T-helper 2 cell treated with Interferon-gamma antibody and Interleukin-4, amounts not matched to agents 5 μg/mL and 100 μg/mL, for 36 hours (primary cell): Measurements from ENCODE around the gene RBFOX2.

ENCODE experiments used
- DNase-seq: peaks from one replicate; pipeline ENCODE4 v3.0.0; 2021; ENCODE audit warnings: low spot score
- H3K27ac Mint-ChIP-seq: one replicate; pipeline ENCODE4 v1.8.0; 2021; ENCODE audit warnings: mild to moderate bottlenecking, mixed read lengths
- H3K27me3 Mint-ChIP-seq: one replicate; pipeline ENCODE4 v1.8.0; 2021; ENCODE audit warnings: low read depth, mixed read lengths
- H3K36me3 Mint-ChIP-seq: one replicate; pipeline ENCODE4 v1.8.0; 2021; ENCODE audit warnings: low read depth, mixed read lengths
- H3K4me1 Mint-ChIP-seq: one replicate; pipeline ENCODE4 v1.8.0; 2021; ENCODE audit warnings: low read depth, mixed read lengths
- H3K4me3 Mint-ChIP-seq: one replicate; pipeline ENCODE4 v1.8.0; 2022; ENCODE audit warnings: mild to moderate bottlenecking, moderate library complexity, mixed read lengths
- H3K9me3 Mint-ChIP-seq: one replicate; pipeline ENCODE4 v1.8.0; 2021; ENCODE audit warnings: mixed read lengths

The RBFOX2 gene

DNA sequence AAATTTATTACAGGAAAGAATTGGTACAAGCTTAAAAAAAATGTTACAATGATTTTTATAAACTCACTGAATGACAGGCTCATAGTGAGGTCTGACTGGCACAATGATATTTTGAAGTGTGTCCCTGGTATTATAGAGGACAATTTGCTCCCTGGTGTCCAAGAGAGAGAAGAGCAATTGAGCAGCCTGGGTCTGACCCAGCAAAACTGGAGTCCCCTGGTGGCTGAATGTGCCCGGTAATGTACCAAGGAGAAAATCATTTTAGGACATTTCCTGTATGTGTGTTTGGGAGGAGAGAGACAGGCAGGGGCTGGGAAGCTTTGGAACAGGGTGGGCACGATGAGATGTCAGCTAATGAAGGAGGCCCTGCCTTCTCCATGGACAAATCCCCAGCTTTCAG, 185.7 kb downstream of the RBFOX2 start:
- no peak for DNase-seq
- no peaks in the 10 kb centered on the region for H3K9me3 Mint-ChIP-seq
- no peaks in the 10 kb centered on the region for H3K4me1 Mint-ChIP-seq
- H3K4me3 Mint-ChIP-seq = no peak overlapping the region
- H3K27me3 Mint-ChIP-seq = peaks cover 33% of the 10 kb centered on the region
- H3K27ac Mint-ChIP-seq = no peak overlapping the region
- no peaks in the 10 kb centered on the region for H3K36me3 Mint-ChIP-seq

DNA sequence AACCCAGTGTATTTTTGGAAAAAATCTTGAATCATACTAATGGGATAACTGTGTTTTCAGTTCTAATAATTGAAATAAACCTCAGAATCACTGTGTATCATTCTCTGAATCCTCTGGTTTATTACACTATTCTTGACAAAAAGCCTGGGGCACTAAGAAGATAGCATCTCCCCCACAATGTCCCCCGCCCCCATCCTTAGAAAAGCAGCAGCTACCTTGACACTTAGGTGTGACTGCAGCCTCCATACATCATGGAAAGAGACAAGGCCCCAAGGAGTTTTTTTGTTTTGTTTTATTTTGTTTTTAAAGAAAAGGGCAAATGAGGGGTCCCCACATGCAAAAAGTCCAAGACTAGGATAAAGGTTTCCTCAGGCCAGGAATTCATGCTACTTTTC, 186.1 kb downstream of the RBFOX2 start:
- Mint-ChIP-seq H3K4me3 (no peak overlapping the region), H3K36me3 (no peaks in the 10 kb centered on the region), H3K4me1 (no peaks in the 10 kb centered on the region), H3K27ac (no peak overlapping the region), H3K9me3 (no peaks in the 10 kb centered on the region), H3K27me3 (peaks cover 33% of the 10 kb centered on the region)
- DNase-seq = no peak

DNA sequence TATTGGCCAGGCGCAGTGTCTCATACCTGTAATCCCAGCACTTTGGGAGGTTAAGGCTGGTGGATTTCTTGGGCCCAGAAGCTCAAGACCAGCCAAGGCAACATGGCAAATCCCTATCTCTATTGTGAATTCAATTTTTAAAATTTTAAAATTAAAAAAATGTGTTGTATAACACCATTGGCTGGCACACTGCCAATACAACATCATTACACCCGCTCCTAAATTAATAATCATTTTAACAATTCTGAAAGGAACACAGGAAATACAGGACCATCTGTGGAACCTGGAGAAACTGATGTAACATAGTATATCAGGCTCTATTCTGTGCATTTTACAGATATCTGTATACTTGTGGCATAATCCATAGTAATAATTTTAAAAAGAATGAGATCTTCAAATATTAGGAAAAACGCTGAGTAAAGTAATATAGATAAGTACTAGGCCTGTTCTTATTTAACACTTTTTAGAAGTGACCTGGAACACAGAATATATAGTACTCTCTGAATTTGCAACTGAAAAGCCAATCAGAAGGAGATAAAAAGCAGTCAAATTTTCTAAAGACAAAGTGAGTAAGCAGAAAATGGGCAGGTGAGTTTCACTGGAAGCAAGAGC, 186.6 kb downstream of the RBFOX2 start:
- Mint-ChIP-seq H3K27me3 (peaks cover 33% of the 10 kb centered on the region), H3K4me3 (no peak overlapping the region)

DNA sequence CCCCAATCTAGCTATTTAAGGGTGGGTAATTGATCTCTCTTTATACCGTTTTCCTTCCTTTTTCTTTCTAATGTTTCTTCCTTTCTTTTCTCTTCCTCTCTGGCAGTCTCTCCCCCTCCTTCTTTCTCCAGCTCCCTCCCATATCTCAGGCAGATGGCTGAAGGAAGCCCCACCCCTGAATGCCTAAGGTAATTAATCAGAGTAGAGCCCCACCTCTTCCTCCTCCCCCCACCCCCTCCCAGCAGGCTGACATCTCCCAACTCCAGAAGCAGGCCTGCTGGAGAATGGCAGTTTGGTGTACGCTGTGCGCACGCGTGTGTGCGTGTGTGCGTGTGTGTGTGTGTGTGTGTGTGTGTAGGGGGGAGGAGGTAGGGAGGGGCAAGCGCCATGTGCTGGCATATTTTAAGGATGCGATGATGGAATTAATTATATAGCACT, 188.3 kb downstream of the RBFOX2 start:
- peaks cover 32% of the 10 kb centered on the region for H3K27me3 Mint-ChIP-seq
- H3K4me1 Mint-ChIP-seq = no peaks in the 10 kb centered on the region
- no peak for DNase-seq
- no peaks in the 10 kb centered on the region for H3K36me3 Mint-ChIP-seq
- H3K27ac Mint-ChIP-seq = no peak overlapping the region
- H3K9me3 Mint-ChIP-seq = no peaks in the 10 kb centered on the region
- no peak overlapping the region for H3K4me3 Mint-ChIP-seq

More for the DNA sequence above, 186.6 kb downstream of the RBFOX2 start:
- H3K4me1 Mint-ChIP-seq = no peaks in the 10 kb centered on the region
- H3K36me3 Mint-ChIP-seq = no peaks in the 10 kb centered on the region
- H3K9me3 Mint-ChIP-seq = no peaks in the 10 kb centered on the region
- no peak overlapping the region for H3K27ac Mint-ChIP-seq
- no peak for DNase-seq

DNA sequence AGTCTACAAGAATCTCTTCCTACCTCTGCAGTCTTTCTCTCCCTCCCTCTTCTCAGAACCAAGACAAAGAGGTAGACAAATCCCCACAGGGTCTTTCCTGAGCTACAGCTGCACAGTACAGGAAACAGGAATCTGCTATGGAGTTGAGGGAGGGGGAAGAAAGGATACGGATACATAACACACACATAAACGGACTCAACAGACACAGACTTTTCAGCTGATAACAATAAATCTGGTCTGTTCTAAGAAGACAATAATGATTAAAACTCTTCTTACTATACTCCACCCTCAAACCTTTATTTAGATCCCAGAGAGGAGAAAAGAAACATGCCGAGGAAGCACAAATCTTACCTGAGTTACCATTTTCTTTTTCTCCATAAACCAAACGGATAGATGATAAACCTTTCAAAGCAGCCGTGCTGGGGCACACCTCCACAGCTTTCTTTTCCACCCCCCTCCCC, 188.8 kb downstream of the RBFOX2 start:
- Mint-ChIP-seq H3K4me1 (no peaks in the 10 kb centered on the region), H3K9me3 (no peaks in the 10 kb centered on the region), H3K36me3 (no peaks in the 10 kb centered on the region), H3K27ac (no peak overlapping the region), H3K27me3 (peaks cover 29% of the 10 kb centered on the region), H3K4me3 (no peak overlapping the region)
- DNase-seq = no peak

DNA sequence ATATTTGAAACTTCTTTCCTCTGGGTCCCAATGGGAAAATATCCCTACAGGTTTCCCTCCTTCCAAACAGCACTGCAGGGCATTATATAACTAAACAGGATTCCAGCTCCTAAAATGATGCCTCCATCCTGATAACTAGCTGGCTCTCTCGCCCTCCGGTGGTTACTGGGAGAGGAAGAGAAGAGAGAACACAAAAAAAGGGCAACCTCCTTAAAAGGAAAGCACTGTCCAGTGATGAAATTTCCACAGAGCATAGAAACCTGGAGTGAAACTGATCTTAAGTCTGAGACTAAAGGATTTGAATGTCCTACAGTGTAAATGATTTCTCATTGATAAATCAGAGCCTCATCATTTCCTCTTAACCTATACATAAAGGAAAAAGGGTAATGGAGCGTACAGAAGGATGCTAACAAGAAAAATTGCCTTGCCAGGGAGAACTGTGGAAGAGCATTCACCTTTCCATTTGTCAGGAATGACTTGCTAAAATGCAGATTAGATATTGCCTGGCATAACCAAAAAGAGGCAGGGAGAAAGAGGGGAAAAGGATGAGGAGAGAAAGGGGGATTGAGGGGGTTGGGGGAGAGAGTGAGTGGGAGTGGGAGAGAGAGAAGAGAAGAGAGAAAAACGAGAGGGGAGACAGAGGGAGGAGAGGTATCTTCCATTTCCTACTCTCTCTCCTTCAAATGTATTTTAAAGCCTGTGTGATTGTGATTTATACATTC, 189.6 kb downstream of the RBFOX2 start:
- Mint-ChIP-seq H3K36me3 (no peaks in the 10 kb centered on the region), H3K4me1 (no peaks in the 10 kb centered on the region), H3K27ac (no peak overlapping the region), H3K27me3 (peaks cover 28% of the 10 kb centered on the region), H3K4me3 (no peak overlapping the region), H3K9me3 (no peaks in the 10 kb centered on the region)
- no peak for DNase-seq

DNA sequence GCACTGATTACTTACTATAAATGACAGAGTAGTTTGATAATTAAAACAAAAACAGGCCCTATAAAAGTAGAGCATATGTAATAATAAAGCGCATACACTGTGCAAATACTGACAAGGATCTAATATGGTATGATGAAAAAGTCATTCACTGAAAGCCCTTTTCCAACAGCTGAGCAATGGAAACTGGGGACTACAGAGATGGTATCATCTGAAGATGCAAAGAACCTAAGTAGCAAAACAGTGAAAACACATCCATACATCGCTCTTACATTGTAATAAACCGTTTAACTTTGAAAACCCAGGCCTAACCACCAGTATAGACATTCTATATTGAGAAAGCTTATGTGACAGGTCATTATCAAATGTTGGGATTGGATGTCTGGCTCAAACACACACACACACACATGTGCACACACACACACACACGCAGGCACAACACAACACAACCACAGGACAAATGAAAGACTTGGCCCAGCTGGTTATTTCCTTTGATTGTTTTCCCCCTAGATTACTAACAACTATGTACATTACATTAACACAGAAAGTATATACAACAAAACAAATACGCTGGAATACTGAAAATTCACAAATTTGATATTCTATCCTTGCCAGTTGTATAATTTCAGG, 191.4 kb downstream of the RBFOX2 start:
- H3K27ac Mint-ChIP-seq = no peak overlapping the region
- no peak for DNase-seq
- H3K9me3 Mint-ChIP-seq = no peaks in the 10 kb centered on the region
- no peaks in the 10 kb centered on the region for H3K36me3 Mint-ChIP-seq
- H3K27me3 Mint-ChIP-seq = peaks cover 26% of the 10 kb centered on the region
- H3K4me3 Mint-ChIP-seq = no peak overlapping the region
- H3K4me1 Mint-ChIP-seq = no peaks in the 10 kb centered on the region

DNA sequence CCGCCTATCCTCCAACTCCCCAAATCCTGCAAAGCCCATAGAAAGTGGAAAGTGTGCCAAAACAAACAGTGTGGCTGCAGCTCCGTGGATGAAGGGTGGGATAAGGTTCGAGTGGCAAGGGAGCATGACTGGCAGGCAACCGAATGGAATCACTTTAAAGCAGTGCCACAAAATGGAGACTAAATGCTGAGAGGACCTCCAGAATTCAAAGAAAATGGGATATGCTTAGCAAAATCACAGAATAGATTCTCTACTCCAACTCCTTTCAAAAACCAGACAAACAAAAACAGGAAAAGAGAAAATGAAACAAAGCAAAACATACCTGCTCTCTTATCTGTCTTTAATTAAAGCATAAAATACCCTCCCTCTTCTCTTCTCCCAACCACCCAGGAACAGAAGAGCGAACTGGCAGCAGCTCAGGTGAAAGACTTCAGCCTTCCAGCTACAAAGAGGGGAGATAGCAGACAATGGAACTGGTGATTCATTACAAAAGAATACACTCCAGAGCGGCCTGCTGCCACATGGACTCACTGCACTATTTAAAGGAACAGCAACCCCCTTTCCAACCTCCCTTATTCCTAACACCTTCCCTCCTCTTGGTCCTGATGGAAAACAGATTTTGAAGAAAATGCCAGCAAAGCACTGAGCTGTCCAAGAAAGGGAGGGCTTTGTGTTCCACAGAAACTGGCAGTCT, 192.5 kb downstream of the RBFOX2 start:
- Mint-ChIP-seq H3K9me3 (no peaks in the 10 kb centered on the region), H3K4me1 (no peaks in the 10 kb centered on the region), H3K27ac (no peak overlapping the region), H3K36me3 (no peaks in the 10 kb centered on the region), H3K4me3 (peak overlapping the region; percentile 5), H3K27me3 (peaks cover 26% of the 10 kb centered on the region)
- DNase-seq = no peak

DNA sequence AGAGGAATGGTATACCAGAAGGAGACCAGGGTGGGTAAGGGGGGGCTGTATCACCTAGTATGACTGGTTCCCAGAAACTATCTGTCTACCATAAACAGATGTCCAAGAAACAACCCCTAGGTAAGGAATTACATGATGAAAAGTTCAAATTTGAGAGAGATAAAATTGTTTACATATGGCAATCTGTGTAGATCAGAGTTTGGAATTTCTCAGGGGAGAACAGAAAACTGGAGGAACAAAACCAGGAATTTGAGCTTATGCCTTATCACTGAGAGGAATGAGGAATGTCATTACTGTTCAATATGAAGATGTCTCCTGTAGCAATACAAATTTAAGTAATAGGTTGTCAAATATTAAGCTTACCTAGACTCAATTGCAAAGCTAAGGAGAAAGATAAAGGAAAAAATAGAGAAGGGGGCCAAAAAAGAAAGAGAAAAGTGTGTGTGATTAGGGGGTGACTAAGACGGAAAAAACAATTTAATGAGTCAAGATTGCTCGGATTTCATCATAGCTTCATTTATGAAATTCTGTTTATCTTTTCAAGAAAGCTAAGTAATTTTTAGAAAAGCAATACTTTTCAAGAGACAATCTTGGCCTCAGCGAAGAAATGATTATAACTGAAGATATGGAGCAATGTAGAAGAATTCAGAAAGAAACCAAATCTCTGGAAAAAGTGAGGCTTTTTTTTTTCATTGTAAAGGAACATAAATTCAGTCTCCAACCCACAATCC, 193.2 kb downstream of the RBFOX2 start:
- H3K4me3 Mint-ChIP-seq = no peak overlapping the region

DNA sequence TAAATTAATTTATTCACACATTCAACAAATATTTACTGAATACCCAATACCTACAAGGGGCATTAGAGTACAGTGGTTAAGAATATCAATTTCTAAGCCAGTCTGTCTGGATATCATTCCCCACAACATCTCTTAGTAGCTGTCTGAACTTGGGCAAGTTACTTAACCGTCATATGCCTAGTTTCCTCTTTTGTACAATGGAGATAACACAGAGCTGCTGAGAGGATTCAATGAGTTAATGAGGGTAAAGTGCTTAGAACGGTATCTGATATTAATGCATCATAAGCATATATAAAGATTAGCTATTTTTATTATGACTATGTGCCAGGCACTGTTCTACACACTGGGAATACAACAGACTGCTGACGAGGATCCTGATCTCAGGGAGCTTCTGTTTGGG, 194.6 kb downstream of the RBFOX2 start:
- Mint-ChIP-seq H3K27me3 (peaks cover 16% of the 10 kb centered on the region), H3K9me3 (no peaks in the 10 kb centered on the region), H3K36me3 (no peaks in the 10 kb centered on the region), H3K4me1 (no peaks in the 10 kb centered on the region), H3K4me3 (no peak overlapping the region), H3K27ac (no peak overlapping the region)
- DNase-seq = no peak

More for the DNA sequence above, 193.2 kb downstream of the RBFOX2 start:
- H3K9me3 Mint-ChIP-seq = no peaks in the 10 kb centered on the region
- DNase-seq = no peak
- H3K4me1 Mint-ChIP-seq = no peaks in the 10 kb centered on the region
- peaks cover 24% of the 10 kb centered on the region for H3K27me3 Mint-ChIP-seq
- no peaks in the 10 kb centered on the region for H3K36me3 Mint-ChIP-seq
- no peak overlapping the region for H3K27ac Mint-ChIP-seq

DNA sequence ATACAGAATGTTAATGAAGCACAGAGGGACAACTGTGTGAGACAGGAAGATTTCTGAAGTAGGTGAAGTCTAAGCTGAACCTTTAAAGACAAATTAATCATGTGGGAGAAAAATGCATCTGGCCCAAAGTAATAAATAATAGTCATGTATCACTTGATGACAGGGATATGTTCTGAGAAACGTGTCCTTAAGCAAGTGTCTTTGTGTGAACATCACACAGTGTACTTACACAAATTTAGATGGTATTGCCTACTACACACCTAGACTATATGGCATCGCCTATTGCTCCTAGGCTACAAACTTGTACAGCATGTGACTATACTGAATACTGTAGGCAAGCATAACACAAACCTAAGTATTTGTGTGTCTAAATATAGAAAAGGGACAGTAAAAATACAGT, 198.3 kb downstream of the RBFOX2 start:
- Mint-ChIP-seq H3K4me1 (no peaks in the 10 kb centered on the region), H3K27me3 (peaks cover 12% of the 10 kb centered on the region), H3K4me3 (no peak overlapping the region), H3K9me3 (no peaks in the 10 kb centered on the region), H3K27ac (no peak overlapping the region), H3K36me3 (no peaks in the 10 kb centered on the region)
- no peak for DNase-seq

DNA sequence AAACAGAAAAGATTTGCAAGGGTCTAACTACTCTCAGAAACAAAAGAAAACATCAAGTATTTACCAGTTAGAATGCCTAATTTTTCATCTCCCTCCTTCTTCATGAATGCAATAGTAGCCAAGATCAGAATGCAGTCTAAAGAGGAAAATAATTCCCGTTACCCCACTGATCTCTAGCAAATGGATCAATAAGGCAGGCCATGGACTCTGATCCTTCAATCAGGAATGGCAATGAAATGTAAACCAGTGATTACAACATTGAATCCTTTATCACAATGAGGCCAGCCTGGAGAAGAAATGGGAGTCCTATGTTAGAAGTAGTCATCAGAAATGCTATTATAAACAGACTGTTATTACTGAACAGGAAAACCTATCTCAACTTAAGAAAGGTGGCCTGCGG, 204.4 kb downstream of the RBFOX2 start:
- no peak for DNase-seq
- Mint-ChIP-seq H3K9me3 (no peaks in the 10 kb centered on the region), H3K4me1 (peaks cover 8% of the 10 kb centered on the region), H3K4me3 (no peak overlapping the region), H3K36me3 (no peaks in the 10 kb centered on the region), H3K27me3 (no peaks in the 10 kb centered on the region), H3K27ac (no peak overlapping the region)

DNA sequence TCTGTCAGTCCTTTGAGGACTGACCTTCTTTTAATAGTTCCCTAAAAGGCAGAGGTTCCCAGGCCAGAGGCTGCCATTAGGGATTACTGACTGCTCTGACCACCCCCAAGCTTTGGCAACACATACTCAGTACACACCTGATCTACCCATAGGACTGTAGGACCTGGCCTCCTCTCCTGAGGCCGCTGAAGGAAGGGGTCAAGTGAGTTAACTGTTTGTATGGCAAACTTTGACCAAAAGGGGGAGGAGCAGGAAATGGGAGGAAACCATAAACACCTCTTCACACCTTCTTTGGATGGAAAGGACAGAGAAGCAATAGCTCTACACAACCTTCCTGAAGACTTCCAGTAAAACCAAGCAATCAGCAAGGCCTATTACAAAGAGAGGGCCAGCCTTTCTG, 207.0 kb downstream of the RBFOX2 start:
- Mint-ChIP-seq H3K9me3 (no peaks in the 10 kb centered on the region), H3K4me3 (no peak overlapping the region), H3K4me1 (peaks cover 8% of the 10 kb centered on the region), H3K27ac (no peak overlapping the region), H3K27me3 (no peaks in the 10 kb centered on the region), H3K36me3 (no peaks in the 10 kb centered on the region)
- no peak for DNase-seq
